ENCODE measurements around the gene LRRC8C.

- TF ChIP-seq CTCF (IDR thresholded peaks at IDR 0.05) (no peak), ZFX (IDR thresholded peaks at IDR 0.05; ENCODE audit: borderline replicate concordance) (no peak)
Measured at GRCh38 chr1:89711140-89711778, 78.3 kb downstream of the LRRC8C start.
